HG03066 (cell line): ENCODE data around the gene AGRP.

Source experiments
- ATAC-seq: cut with Tn5 transposase; IDR thresholded peaks from one replicate; pipeline ENCODE4 v1.9.1; 2021; ENCODE audit warnings: low read depth; ENCODE audit not compliant: unreplicated experiment

AGRP gene

DNA sequence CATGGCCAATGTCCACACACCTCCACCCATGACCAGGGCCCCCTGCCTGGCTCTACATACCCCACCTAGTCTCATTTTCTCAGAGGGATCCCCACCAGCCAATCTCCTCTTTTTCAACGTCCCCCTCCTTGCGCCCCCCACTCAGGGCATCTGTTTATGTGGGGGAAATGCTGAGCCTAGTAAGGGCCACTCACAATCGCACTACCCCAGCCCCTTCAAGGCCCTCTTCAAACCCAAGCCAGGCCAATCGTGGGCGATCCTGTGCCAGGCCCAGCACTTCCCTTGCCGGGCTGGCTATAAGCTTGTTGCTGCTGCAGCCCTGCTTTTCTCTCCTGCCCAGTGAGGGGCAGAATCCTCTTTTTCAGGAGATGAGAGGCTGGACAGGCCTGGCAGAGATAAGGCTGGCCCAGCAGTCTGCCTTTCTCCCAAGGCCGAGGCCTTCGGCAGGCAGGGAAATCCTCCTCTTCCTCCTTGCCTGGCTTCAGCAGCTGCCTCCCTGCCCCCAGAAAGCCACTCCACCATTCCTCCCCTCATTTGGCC is 36.3 kb downstream of the AGRP start:
- no peak for ATAC-seq

DNA sequence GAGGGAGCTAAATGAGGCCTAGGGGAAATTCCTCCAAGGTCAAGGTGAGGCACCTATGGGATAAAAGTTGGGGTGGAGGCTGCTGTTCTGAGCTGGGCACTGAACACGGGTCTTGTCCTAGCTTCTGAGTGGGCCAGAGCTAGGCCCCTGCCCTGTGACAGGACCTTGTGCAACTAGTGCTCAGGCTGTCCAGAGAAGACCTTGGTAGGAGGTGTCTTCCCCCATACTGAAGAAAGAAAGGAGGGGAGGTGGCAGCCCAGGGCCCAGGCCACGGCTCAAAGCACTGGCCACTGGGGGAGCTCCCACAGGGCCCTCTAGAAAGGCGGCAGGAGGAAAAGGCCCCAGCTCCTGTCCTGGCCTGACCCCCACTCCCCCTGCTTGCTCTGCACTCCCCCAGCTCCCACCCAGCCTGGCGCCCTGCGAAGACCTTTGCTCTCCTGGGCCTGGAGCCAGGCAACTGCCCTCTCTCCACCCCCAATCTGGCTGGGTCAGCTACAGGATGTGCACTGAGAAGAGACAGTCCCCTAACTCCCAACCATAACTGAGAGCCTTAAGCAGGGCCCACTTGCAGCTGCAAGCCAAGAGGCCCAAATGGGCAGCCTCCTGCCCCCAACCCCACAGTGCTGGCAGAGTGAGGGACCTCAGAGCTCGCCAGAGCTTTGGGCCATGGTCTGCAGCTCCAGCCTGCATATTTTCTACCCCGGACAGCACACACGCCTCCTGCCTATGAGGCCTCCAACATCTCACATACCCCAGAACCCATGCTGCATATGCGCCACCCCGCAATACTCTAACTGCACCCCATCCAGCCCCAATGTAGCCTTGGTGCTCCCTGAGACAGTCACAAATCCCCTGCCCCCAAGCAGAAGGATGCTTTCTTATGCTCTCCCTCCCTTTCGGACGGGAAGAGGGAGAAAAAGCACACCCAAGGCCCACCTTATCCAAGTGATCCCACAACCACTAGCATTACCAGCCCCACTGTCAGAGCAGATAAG is 37.1 kb downstream of the AGRP start:
- ATAC-seq = no peak

DNA sequence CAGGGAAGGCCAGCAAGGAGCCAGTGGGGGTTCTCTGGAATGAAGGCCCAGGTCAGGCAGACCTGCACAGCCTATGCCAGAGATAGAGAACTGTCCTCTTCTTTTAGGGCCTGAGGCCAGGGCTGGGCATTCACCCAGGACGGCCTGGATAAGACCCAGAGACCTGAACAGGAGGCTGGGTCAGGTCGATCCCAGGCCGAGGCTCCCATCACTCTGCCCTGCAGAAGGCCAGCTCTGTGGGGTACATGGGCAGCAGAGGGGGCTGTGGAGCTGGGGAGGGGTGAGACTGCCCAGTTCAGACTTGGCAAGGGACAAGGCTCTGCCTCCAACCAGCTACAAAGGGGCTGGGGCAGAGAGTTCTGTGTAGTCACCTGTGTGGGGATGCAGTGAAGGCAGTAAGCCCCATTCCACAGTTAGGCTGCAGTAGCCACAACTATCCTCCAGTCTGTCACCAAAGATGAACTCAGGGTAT is 37.9 kb downstream of the AGRP start:
- no peak for ATAC-seq

DNA sequence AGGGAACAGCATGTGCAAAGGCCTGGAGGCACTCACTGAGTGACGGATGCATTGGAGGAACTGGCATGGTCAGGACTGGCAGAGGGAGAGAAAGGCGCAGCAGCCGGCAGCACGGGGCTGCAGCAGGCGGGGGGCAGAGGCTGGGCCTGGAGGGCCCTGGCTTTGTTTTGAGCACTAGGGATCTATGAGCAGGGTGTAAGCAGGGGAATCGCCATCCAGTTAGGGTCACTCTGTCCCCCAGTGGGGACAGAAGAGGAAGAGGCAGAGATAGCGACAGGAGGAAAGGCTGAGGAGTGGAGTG is 38.3 kb downstream of the AGRP start:
- no peak for ATAC-seq

DNA sequence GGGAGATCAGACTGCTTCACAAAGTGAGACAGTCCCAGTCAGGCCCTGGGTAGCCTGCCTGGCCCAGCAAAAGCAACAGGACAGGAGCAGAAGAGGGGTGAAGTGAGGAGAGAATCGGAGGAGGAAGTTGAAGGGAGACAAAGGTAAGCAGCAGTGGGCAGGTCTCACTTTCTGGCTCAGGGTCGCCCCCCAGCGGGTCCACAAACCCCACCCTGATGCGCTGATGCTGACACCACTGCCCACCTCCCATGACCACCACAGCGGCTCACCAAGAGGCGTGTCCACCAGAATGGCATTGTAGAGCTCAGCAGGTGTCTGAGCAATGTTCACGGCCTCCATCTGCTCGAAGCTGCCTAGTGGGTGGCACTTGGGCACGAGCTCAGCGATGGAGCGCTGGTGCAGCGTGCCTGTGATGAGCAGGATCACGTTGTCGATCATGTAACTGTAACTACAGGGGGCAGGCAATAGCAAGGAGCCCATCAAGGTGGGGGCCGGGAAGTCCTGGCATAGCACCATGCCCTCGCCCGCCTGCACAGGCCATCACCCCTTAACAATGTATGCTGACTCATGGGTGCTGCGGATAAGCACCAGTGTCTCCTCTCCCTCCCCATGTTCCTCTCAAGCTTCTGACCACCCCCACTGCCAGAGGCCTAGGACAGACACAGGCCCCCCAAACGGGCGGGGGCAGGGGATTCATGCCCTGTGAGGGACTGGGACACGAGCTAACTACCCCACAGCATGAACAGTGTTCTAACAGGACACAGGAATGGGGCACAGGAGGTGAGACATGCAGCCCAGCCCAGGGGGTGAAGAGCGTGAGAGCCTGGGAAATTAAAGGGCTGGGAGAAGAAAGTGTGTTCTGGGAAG is 38.9 kb downstream of the AGRP start:
- no peak for ATAC-seq

DNA sequence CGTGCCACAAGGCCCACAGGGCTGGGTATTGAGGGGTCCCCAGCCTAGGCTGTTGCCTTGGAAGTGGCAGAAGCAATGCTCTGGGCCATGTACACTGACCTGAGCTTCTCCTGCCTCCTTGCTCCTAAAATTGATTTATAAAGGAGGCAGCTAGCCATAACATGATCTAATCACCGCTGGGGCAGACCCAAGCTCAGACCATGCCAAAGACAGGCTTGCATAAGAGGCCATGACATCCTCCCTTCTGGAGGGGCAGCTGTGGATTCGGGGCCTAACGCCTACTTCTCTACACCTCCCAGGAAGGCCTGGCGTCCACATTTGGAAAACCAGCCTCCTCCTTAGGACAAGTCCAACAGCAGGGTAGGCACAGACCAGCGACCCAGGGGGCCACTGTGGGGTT is 40.1 kb downstream of the AGRP start:
- no peak for ATAC-seq

DNA sequence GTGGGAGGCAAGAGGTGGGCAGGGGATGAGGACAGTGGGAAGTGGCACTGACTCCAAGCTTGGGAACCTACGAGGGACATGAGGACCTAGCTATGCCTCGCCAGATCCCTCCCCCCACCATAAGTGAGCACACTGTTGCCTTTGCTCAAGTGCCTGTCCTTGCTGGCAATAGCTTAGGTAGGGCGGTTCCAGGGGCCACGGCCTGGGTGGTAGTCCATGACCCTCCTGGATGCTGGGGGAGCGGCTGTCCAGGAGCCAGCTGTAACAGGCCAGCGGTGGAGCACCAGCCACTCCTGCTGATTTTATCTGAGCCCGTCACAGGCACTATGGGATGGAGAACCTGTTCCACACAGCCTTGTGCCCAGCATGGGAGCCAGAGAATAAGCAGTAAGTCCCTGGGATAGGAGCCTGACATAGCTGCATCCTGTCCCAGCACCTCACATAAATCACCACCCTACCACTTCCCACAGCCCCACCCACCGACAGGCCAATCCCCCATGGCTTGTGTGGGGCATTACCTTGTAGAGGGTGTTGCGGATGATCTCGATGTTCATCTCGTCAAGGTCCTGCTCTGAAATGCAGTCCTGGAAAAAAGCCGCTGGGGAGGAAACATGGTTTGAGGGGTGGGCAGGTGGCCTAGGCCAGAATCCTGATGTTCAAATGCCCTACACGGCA is 40.6 kb downstream of the AGRP start:
- no peak for ATAC-seq

DNA sequence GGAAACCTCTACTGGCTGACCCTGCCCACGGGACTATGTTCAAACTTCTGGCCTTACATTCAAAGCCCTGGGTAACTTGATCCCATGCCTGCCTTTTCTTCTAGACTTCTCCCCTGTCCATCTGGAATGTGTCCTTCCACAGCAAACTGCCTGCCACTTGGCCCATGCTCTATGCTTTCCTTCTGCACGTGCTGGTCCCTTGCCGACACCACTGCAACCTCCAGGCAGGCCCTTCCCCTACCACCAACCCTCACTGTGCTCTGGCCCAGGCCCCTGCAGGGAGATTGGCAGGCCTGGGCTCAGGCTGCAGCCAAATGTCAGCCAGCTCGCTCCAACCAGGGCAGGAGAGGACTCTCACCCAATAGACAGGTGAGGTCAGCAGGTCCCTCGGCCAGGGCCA is 41.4 kb downstream of the AGRP start:
- ATAC-seq = no peak

DNA sequence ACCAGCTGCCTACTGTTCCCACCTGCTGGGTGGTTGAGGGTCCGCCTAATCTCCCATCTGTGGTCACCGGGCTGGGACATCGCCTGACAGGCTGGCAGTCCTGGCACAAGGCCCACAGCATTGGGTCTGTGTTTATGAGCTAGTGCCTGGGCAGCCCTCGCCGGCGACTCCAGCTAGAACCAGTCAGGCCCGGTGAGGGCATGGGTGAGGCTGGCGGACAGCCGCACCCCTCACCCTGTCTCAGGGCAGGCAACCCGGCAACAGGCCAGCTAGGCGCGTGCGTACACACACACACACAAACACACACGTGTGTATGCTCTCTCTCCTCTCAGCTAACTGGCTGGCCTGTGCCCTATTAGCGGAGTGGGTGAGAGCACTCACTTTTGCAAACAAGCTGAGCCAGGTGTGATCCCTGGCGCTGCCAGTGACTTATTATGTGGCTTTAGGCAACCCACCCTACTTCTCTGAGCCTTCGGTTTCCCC is 42.0 kb downstream of the AGRP start:
- ATAC-seq = no peak

DNA sequence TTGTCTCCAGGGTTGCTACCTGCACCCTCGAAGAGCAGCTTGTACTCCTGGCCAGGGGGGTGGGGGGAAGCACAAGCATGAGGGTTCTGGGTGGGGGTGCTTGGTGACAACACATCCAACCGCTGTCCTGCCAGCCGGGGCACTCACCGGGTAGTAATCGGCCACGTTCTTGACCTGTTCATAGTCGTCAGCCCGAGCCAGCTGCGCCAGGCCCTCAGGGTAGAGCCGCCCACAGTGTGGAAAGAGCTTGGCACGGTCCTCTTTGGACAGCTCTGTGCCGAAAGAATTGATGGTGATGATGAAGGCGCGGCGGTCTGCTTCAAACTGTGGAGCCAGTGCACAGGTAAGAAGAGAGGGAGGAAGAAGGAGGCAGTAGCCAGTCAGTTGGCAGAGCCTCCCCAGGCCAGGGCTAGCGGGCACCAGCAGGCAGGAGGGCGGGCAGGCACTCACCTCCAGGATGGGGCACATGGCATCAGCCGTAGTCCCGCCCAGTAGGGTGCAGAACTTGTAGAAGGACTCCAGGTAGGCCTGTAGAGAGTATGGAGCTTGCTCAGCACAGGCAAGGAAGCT is 44.4 kb downstream of the AGRP start:
- no peak for ATAC-seq

DNA sequence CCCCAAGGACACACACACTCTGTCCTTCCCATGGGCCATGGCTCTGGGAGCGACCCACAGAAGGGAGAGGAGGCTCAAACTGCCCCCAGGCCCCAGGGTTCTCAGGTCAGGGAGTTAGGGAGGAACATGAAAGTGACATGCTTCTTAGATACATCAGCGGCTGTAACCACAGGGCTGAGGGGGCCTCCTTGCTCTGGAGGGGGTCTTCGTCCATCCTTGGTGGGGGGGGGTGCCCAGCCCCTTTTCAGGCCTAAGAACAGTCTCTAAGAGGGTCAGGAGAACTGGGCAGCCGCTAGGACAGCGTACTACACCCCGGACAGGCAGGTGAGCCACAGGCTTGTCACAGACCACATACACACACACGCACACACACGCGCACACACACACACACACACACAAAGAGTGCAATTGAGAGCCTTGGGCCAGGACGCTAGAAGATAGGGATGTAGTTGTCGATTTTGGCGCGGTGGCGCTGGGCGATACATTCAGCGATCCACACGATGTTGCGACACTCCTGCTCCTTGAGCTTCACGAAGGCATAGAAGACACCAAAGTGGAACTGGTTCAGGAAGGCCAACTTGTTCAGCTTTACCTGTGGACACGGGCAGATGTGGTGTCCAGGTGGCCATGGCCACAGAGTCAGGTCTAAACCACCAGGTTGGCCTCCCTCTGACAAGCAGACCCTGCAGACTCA is 45.1 kb downstream of the AGRP start:
- no peak for ATAC-seq

DNA sequence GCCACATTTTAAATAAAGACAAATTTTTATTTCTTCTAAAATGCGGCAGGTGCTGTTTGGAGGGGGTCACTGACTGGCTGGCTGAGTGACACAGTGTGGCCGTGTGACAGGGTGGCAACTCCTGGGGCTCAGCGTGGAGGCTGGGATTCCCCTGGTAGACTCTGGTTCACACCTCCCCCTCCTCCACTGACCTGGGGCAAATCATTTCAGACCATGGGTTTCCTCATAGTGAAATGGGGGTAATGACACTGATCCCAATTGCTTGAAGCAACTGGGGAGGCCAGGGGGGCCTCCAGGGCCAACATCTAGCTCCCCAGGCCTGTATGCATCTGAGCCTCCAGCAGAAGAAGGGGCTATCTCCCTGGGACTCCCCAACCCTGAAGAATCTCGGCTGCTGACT is 45.8 kb downstream of the AGRP start:
- no peak for ATAC-seq

DNA sequence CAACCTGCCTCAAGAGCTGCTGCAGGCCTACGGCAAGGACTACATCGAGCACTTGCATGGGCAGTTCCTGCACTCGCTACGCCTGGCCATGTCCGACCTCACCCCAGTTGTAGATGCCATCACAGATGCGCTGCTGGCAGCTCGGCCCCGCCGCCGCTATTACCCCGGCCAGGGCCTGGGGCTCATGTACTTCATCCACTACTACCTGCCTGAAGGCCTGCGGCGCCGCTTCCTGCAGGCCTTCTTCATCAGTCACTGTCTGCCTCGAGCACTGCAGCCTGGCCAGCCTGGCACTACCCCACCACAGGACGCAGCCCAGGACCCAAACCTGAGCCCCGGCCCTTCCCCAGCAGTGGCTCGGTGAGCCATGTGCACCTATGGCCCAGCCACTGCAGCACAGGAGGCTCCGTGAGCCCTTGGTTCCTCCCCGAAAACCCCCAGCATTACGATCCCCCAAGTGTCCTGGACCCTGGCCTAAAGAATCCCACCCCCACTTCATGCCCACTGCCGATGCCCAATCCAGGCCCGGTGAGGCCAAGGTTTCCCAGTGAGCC is 46.6 kb downstream of the AGRP start:
- no peak for ATAC-seq

DNA sequence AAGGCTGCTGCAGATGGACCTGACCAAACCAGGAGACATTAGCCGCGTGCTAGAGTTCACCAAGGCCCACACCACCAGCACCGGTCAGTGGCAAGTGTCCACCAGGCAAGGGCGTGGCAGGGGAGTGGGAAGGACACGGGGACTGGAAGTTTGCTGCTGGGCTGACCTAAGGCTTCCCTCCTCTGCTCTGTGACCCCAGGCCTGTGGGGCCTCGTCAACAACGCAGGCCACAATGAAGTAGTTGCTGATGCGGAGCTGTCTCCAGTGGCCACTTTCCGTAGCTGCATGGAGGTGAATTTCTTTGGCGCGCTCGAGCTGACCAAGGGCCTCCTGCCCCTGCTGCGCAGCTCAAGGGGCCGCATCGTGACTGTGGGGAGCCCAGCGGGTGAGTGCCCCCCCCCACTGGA is 47.6 kb downstream of the AGRP start:
- no peak for ATAC-seq

DNA sequence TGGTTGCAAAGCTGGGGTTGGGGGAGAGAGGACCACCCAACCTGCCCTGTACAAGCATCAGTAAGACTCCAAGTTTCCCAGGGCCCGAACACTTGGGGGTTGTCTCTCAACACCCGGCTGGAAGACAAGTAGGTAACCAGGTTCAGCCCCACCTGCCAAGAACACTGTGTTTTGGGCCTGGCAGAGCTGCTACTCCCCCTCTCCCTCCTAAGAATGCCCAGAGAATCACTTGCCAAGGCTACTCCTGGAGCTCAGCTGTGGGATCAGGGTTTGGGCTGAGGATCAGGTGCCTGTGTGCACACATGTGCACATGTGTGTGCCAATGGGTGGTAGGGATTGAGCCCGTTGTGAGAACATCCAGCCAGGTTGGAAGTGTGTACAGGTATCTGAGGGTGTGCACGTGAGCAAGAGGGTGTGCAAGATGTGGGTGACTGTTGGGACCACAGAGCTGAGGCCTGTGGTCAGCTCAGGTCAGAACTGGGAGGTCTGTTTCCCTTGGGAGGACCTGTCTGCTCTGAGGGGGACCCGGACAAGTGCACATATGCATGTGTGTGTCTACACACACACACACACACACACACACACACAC is 50.1 kb downstream of the AGRP start:
- ATAC-seq = no peak
